Body of pancreas (tissue), 4 donors: ENCODE data around the gene SBNO2.

Experiments
- POLR2A ChIP-seq, 3 donors: fragments of 450-650 bp; IDR thresholded peaks; one replicate each; pipeline ENCODE4 v1.6.1; 2016; ENCODE audit warnings: antibody characterized with exemption in 3 of 3, mild to moderate bottlenecking in 2 of 3
- TF ChIP-seq, protein P1 (sequence below), 7 experiments: fragments of 450-650 bp in 4 of 7; fragments of 200-600 bp in 3 of 7; sonication (generic) in 3 of 7; IDR thresholded peaks; one replicate each; pipeline ENCODE4 v1.5.1; 2016 to 2019; ENCODE audit warnings: antibody characterized with exemption in 7 of 7

DNA sequence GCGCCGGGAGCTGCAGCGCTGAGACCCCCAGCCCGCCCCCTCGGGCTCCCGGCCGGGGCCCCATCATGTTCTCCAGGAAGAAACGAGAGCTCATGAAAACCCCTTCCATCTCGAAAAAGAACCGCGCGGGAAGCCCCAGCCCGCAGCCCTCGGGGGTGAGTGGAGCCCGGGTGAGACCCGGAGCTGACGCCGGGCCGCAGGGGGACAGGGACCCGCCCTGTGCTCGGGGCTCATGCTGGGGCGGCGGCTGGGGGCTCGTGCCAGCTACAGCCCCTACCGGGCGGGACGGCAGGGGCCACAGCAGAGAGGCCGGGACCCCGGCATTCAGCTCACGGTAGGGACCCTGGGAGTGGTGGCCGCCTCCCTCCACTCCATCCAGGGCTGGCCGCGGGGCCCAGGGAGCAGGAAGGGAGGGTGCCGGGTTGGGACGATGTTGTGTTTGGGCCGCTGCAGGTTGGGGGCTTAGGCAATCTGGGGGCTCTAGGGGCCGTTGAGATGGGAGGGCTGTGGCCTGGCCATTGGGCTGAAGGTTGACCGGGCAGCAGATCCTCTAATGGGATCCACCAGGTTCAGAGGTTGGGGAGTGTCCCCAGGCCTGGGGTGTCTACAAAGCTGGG lies 106.6 kb downstream of the SBNO2 start:
- TF ChIP-seq, protein P1, sequence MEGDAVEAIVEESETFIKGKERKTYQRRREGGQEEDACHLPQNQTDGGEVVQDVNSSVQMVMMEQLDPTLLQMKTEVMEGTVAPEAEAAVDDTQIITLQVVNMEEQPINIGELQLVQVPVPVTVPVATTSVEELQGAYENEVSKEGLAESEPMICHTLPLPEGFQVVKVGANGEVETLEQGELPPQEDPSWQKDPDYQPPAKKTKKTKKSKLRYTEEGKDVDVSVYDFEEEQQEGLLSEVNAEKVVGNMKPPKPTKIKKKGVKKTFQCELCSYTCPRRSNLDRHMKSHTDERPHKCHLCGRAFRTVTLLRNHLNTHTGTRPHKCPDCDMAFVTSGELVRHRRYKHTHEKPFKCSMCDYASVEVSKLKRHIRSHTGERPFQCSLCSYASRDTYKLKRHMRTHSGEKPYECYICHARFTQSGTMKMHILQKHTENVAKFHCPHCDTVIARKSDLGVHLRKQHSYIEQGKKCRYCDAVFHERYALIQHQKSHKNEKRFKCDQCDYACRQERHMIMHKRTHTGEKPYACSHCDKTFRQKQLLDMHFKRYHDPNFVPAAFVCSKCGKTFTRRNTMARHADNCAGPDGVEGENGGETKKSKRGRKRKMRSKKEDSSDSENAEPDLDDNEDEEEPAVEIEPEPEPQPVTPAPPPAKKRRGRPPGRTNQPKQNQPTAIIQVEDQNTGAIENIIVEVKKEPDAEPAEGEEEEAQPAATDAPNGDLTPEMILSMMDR (IDR thresholded peaks at IDR 0.05): no peak
- TF ChIP-seq POLR2A (IDR thresholded peaks at IDR 0.05): no peak
